Natural killer cell (primary cell): ENCODE results near the gene ASPHD2. TPM values are rescaled to one million over a fixed set of nuclear protein-coding genes. Genes with fewer than 3 reads are reported as not detected.

ENCODE experiments used
- ATAC-seq, 3 donors: fragments of 150-1000 bp in 2 of 3; fragments of 200-7000 bp in 1 of 3; cut with Tn5 transposase; 1 replicate in 1 of 3; 2 replicates in 2 of 3; pipeline ENCODE4 v1.10.0; 2021; ENCODE audit warnings: mild to moderate bottlenecking in 2 of 3, moderate library complexity in 2 of 3
- DNase-seq, 2 donors: peaks; one replicate each; pipeline versions ENCODE4 v3.0.0 to v3.0.0-alpha.2; 2013 to 2021; ENCODE audit warnings: mixed read lengths in 1 of 2
- H3K27ac ChIP-seq: one replicate; pipeline ENCODE4 v1.5.1; 2013; ENCODE audit warnings: mild to moderate bottlenecking, low read length
- H3K27me3 ChIP-seq: one replicate; pipeline ENCODE4 v1.6.1; 2013; ENCODE audit warnings: low read length; ENCODE audit not compliant: control insufficient read depth, insufficient read depth
- H3K36me3 ChIP-seq: one replicate; pipeline ENCODE4 v1.6.1; 2013; ENCODE audit warnings: low read length; ENCODE audit not compliant: control insufficient read depth, insufficient read depth
- H3K4me1 ChIP-seq: one replicate; pipeline ENCODE4 v1.6.1; 2013; ENCODE audit warnings: low read length; ENCODE audit not compliant: control insufficient read depth, insufficient read depth
- H3K4me3 ChIP-seq: one replicate; pipeline ENCODE4 v1.5.1; 2013; ENCODE audit warnings: low read length
- H3K9me3 ChIP-seq: one replicate; pipeline ENCODE4 v1.6.1; 2013; ENCODE audit warnings: low read length; ENCODE audit not compliant: control insufficient read depth, insufficient read depth
- H3K27ac Mint-ChIP-seq, 2 donors: one replicate each; pipeline ENCODE4 v1.8.0; 2022; ENCODE audit warnings: mild to moderate bottlenecking in 2 of 2, mixed read lengths in 2 of 2, moderate library complexity in 1 of 2
- H3K27me3 Mint-ChIP-seq, 2 donors: one replicate each; pipeline ENCODE4 v1.8.0; 2022; ENCODE audit warnings: low read depth in 2 of 2, mixed read lengths in 2 of 2
- H3K36me3 Mint-ChIP-seq: one replicate; pipeline ENCODE4 v1.8.0; 2022; ENCODE audit warnings: mixed read lengths
- H3K4me1 Mint-ChIP-seq, 2 donors: one replicate each; pipeline ENCODE4 v1.8.0; 2022; ENCODE audit warnings: mixed read lengths in 2 of 2
- H3K4me3 Mint-ChIP-seq: one replicate; pipeline ENCODE4 v1.8.0; 2022; ENCODE audit warnings: mild to moderate bottlenecking, moderate library complexity, mixed read lengths
- H3K9me3 Mint-ChIP-seq, 2 donors: one replicate each; pipeline ENCODE4 v1.8.0; 2022; ENCODE audit warnings: mixed read lengths in 2 of 2
- WGBS: methylation state at CpG from one replicate; pipeline ENCODE4 v1.1.7; 2013; ENCODE audit warnings: missing lambda C conversion rate; ENCODE audit not compliant: insufficient coverage; 5-methylcytosine and 5-hydroxymethylcytosine counted together
- intact Hi-C: fragments of 100-400 bp; cut with micrococcal nuclease; formaldehyde crosslinking; loops from one replicate; pipeline ENCODE4 v1.14.2; 2022
- total RNA-seq, 4 donors: library from RNA; stranded (reverse); fragments of 120-200 nt in 1 of 4; gene quantifications; one replicate each; pipeline versions ENCODE4 v1.2.3 to v1.2.4, GENCODE V29; 2013 to 2022
- TF ChIP-seq, protein P1 (sequence below): fragments of 200-600 bp; IDR thresholded peaks from one replicate; pipeline ENCODE4 v1.8.0; 2022; ENCODE audit warnings: antibody characterized with exemption

Gene ASPHD2
- total RNA-seq, 3 donors from 2014 or later (not counting 1 experiment from before 2014, with no cell fraction given) = 1.6 to 3.0 (median 1.9) TPM

DNA sequence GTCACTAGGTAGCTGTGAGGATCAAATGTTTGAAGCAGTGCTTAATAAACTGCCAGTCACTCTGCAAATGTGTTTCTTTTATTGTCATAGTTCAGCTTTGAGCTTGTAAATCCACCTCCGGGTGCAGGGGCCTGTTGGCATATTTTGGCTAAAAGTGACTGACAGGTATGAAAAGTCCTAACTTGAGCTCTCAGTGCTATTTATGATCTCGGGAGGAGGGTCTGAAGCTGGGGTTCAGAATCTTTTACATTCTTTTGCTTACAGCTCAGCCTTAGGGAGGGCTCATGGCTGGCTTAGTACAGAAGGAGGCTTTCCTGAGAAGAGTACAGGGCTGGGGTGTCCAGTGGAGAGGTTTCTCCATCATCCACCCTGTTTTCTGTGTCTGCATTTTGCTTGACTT lies 1.5 kb downstream of the ASPHD2 start:
- no peak for ATAC-seq
- H3K4me3 Mint-ChIP-seq = peak overlapping the region; percentile 73
- TF ChIP-seq, protein P1, sequence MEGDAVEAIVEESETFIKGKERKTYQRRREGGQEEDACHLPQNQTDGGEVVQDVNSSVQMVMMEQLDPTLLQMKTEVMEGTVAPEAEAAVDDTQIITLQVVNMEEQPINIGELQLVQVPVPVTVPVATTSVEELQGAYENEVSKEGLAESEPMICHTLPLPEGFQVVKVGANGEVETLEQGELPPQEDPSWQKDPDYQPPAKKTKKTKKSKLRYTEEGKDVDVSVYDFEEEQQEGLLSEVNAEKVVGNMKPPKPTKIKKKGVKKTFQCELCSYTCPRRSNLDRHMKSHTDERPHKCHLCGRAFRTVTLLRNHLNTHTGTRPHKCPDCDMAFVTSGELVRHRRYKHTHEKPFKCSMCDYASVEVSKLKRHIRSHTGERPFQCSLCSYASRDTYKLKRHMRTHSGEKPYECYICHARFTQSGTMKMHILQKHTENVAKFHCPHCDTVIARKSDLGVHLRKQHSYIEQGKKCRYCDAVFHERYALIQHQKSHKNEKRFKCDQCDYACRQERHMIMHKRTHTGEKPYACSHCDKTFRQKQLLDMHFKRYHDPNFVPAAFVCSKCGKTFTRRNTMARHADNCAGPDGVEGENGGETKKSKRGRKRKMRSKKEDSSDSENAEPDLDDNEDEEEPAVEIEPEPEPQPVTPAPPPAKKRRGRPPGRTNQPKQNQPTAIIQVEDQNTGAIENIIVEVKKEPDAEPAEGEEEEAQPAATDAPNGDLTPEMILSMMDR = no peak
- H3K9me3 Mint-ChIP-seq = no peaks in the 10 kb centered on the region
- Histone ChIP-seq H3K27ac (no peak overlapping the region), H3K4me1 (peaks cover 27% of the 10 kb centered on the region), H3K27me3 (no peaks in the 10 kb centered on the region), H3K9me3 (no peaks in the 10 kb centered on the region), H3K36me3 (peaks cover 9% of the 10 kb centered on the region), H3K4me3 (no peak overlapping the region)
- peaks cover 7% of the 10 kb centered on the region for H3K36me3 Mint-ChIP-seq
- H3K4me1 Mint-ChIP-seq = peaks cover 18 to 38% of the 10 kb centered on the region in 2 donors
- DNase-seq = peak in 1 of 2 donors; percentile 11
- H3K27me3 Mint-ChIP-seq = peaks cover 0 to 3% of the 10 kb centered on the region in 2 donors
- peak overlapping the region; percentile 31 to 62 for H3K27ac Mint-ChIP-seq
- intact Hi-C loops = no loop called here
- WGBS = 91% methylated on average over 2 of the region's 2 CpGs

DNA sequence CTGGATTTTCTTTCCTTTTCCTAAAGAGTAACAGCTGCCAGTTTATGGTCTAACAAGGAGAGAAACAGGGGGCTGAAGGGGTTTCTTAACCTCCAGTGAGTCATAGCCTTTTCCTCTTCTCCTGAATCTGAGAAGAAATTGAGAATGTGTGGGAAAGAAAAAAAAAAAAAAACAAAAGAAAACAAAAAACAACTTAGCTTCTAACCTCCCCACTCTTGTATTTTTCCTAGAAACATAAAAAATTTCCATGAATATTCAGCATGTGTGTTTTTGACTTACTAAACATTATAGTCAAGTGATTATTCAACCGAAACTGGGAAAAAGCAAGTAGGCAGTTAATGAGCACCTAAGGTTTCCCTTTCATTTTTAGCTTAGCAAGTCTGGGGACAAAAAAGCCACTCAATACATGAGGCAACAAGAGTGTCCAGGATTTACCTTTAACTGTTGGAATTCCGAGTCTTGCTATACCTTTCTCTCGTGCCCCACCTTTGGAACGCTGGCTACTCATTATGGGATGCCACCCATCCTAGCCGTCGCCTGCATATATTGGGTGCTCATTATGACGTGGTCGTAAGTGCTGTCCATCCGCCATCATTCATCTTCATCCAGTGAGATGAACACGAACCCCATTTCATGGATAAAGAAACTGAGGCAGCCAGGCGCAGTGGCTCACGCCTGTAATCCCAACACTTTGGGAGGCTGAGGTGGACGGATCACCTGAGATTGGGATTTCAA lies 2.4 kb downstream of the ASPHD2 start:
- Mint-ChIP-seq H3K36me3 (peaks cover 7% of the 10 kb centered on the region), H3K27ac (no peak overlapping the region), H3K4me3 (peak overlapping the region; percentile 49), H3K4me1 (peaks cover 24 to 46% of the 10 kb centered on the region in 2 donors), H3K27me3 (peaks cover 0 to 3% of the 10 kb centered on the region in 2 donors), H3K9me3 (no peaks in the 10 kb centered on the region)
- Histone ChIP-seq H3K36me3 (peaks cover 9% of the 10 kb centered on the region), H3K27ac (no peak overlapping the region), H3K9me3 (no peaks in the 10 kb centered on the region), H3K4me3 (no peak overlapping the region), H3K4me1 (peaks cover 27% of the 10 kb centered on the region), H3K27me3 (no peaks in the 10 kb centered on the region)
- intact Hi-C loops = no loop called here
- no peak for DNase-seq
- WGBS = 93% methylated on average over 13 of the region's 13 CpGs
- TF ChIP-seq, protein P1 = no peak
- no peak for ATAC-seq

GRCh38 chr22:26432619-26433311 lies 3.7 kb downstream of the ASPHD2 start:
- Mint-ChIP-seq H3K4me1 (peaks cover 24 to 41% of the 10 kb centered on the region in 2 donors), H3K27me3 (no peaks in the 10 kb centered on the region), H3K36me3 (peaks cover 7% of the 10 kb centered on the region), H3K27ac (no peak overlapping the region), H3K9me3 (no peaks in the 10 kb centered on the region), H3K4me3 (no peak overlapping the region)
- Histone ChIP-seq H3K27ac (no peak overlapping the region), H3K4me3 (no peak overlapping the region), H3K9me3 (no peaks in the 10 kb centered on the region), H3K4me1 (peaks cover 29% of the 10 kb centered on the region), H3K27me3 (no peaks in the 10 kb centered on the region), H3K36me3 (peaks cover 9% of the 10 kb centered on the region)
- 94% methylated on average over 2 of the region's 3 CpGs for WGBS
- intact Hi-C loops = no loop called here
- DNase-seq (no peak), ATAC-seq (no peak)
- TF ChIP-seq, protein P1 = no peak
